ENCODE data around the gene UVRAG. TPM values are rescaled to one million over a fixed set of nuclear protein-coding genes. Genes with fewer than 3 reads are reported as not detected.

UVRAG gene
- total RNA-seq, 4 donors from 2014 or later, result 27.1 to 35.9 (median 31.0) TPM

DNA sequence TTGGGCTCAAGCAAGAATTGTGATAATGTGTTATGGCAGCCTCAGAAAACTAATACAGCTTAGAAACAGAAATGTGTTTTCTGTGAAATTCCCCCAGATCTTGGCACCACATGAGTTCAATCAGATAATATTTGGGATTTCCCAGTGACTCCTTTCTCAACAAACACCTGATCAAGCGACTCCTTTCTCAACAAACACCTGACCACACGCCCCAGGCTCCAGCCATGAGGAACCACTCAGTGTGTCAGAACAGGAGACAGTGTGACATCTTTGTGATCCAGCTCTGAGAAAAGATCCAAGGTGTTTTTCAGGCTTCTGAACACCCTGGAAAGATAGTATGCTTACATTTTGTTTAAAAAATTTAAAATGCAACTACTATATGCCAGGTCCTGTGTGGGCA lies 1.9 kb upstream of the UVRAG start:
- TF ChIP-seq, protein P1, sequence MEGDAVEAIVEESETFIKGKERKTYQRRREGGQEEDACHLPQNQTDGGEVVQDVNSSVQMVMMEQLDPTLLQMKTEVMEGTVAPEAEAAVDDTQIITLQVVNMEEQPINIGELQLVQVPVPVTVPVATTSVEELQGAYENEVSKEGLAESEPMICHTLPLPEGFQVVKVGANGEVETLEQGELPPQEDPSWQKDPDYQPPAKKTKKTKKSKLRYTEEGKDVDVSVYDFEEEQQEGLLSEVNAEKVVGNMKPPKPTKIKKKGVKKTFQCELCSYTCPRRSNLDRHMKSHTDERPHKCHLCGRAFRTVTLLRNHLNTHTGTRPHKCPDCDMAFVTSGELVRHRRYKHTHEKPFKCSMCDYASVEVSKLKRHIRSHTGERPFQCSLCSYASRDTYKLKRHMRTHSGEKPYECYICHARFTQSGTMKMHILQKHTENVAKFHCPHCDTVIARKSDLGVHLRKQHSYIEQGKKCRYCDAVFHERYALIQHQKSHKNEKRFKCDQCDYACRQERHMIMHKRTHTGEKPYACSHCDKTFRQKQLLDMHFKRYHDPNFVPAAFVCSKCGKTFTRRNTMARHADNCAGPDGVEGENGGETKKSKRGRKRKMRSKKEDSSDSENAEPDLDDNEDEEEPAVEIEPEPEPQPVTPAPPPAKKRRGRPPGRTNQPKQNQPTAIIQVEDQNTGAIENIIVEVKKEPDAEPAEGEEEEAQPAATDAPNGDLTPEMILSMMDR (IDR thresholded peaks at IDR 0.05), result no peak
- TF ChIP-seq POLR2A (IDR thresholded peaks at IDR 0.05), result no peak
- intact Hi-C loops (cut with DNase I), result no loop called here
- H3K27me3 ChIP-seq, result no peaks in the 10 kb centered on the region
- 55 to 86% methylated on average over 2 of the region's 2 CpGs for WGBS, 2 donors
- no peaks in the 10 kb centered on the region for H3K9me3 ChIP-seq
- H3K4me3 ChIP-seq (replicated peaks in 1 of 3), result no peak overlapping the region
- no peaks in the 10 kb centered on the region for H3K36me3 ChIP-seq
- DNase-seq, result no peak
- H3K4me1 ChIP-seq, result peaks cover 16 to 25% of the 10 kb centered on the region in 2 donors
- H3K27ac ChIP-seq, result peak overlapping the region in 2 of 3 donors; percentile 13 to 47

DNA sequence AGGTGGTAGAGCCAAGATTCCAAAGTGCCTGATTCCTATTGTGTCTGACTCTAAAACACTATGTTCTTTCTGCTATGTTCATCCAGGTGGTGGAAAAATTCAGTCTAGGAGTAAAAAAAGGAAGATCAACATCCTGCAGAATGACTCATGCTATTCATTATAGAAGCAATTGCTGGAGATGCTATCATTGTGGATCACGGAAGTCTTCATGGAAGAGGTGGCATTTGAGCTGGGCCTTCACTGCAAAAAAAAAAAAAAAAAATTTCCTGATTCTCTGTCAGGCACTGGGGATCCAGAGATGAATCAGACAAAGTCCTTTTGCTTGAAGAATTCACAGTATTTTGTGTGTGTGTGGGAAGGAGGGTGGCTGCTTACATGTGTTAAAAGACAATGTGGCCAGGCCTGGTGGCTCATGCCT lies 1.4 kb upstream of the UVRAG start:
- intact Hi-C loops (cut with DNase I), result no loop called here
- Histone ChIP-seq H3K4me3 (replicated peaks in 1 of 3) (peak overlapping the region in 1 of 3 donors; percentile 92), H3K27me3 (no peaks in the 10 kb centered on the region), H3K27ac (peak overlapping the region in 2 of 3 donors; percentile 92 to 94), H3K36me3 (no peaks in the 10 kb centered on the region), H3K4me1 (peaks cover 16 to 25% of the 10 kb centered on the region in 2 donors), H3K9me3 (no peaks in the 10 kb centered on the region)
- 73 to 84% methylated on average over 1 of the region's 1 CpG for WGBS, 2 donors
- TF ChIP-seq, protein P1 (IDR thresholded peaks at IDR 0.05), result no peak
- TF ChIP-seq POLR2A (IDR thresholded peaks at IDR 0.05), result no peak
- DNase-seq, result no peak

DNA sequence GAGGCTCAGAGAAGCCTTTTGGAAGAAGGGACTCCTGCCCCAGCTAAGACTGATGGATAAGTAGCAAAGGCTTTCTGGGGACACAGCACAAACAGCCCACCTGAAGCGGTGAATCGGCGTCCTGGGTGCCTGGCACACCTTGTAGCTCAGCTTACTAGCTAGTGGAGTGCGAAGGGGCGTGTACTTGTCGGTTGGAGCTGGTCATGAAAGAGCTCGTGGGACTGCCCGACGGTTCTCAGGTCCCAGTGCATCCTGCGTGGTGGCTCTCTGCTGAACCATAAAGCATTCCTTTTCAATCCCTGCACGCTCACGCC lies 690 bp upstream of the UVRAG start:
- no peaks in the 10 kb centered on the region for H3K9me3 ChIP-seq
- peak; percentile 81 to 89 for DNase-seq
- no peaks in the 10 kb centered on the region for H3K36me3 ChIP-seq
- intact Hi-C loops (cut with DNase I), result no loop called here
- no peaks in the 10 kb centered on the region for H3K27me3 ChIP-seq
- peak in 1 of 2 donors; percentile 11 for TF ChIP-seq POLR2A (IDR thresholded peaks at IDR 0.05)
- TF ChIP-seq, protein P1 (IDR thresholded peaks at IDR 0.05), result no peak
- peaks cover 16 to 25% of the 10 kb centered on the region in 2 donors for H3K4me1 ChIP-seq
- peak overlapping the region in 2 of 3 donors; percentile 53 to 92 for H3K4me3 ChIP-seq (replicated peaks in 1 of 3)
- peak overlapping the region; percentile 57 to 94 (median 92) for H3K27ac ChIP-seq
- 1 to 2% methylated on average over 10 to 12 of the region's 12 CpGs for WGBS, 2 donors

DNA sequence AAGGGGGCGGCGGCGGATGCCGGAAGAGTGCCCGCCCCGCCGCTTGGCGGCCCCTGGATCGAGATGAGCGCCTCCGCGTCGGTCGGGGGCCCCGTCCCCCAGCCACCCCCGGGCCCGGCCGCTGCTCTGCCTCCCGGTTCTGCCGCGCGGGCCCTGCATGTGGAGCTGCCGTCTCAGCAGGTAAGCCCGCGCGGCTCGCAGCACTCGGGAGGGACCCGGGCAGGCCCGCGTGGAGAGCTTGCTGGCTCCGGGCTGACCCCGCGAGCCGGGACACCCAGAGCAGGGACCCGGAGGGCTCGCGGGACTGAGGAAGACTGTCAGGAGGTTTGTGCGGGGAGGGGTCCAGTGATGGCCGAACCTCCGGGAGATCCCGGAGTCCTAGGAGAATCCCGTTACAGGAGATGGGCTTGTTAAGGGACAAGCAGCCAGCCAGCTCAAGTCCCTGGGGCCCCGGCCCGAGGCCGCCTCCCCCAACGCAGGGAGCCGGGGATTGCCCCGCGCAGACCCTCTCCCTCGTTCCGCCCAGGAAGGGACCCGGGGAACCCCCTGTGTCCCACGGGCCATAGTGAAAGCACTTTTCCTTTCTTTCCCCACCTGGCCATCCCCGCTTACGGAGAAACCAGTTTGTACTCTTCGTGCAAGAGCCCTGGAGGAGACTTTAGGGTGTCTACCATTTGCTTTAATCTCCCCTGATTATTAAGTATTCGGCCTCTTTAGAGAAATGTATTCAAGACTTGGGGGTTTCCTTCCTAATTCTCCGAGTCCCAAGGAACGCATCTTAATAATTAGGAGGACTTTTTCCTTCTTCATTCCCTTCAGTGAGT lies 547 bp downstream of the UVRAG start:
- Histone ChIP-seq H3K36me3 (no peaks in the 10 kb centered on the region), H3K27ac (peak overlapping the region; percentile 79 to 94 (median 92)), H3K4me3 (replicated peaks in 1 of 3) (peak overlapping the region; percentile 85 to 95 (median 92)), H3K4me1 (peaks cover 16 to 25% of the 10 kb centered on the region in 2 donors), H3K27me3 (no peaks in the 10 kb centered on the region), H3K9me3 (no peaks in the 10 kb centered on the region)
- peak; percentile 47 to 59 for DNase-seq
- TF ChIP-seq POLR2A (IDR thresholded peaks at IDR 0.05), result no peak
- TF ChIP-seq, protein P1 (IDR thresholded peaks at IDR 0.05), result peak in 1 of 6 experiments; percentile 3
- intact Hi-C loops (cut with DNase I), result no loop called here
- WGBS, 2 donors, result 1% methylated on average over 11 to 22 of the region's 60 CpGs

DNA sequence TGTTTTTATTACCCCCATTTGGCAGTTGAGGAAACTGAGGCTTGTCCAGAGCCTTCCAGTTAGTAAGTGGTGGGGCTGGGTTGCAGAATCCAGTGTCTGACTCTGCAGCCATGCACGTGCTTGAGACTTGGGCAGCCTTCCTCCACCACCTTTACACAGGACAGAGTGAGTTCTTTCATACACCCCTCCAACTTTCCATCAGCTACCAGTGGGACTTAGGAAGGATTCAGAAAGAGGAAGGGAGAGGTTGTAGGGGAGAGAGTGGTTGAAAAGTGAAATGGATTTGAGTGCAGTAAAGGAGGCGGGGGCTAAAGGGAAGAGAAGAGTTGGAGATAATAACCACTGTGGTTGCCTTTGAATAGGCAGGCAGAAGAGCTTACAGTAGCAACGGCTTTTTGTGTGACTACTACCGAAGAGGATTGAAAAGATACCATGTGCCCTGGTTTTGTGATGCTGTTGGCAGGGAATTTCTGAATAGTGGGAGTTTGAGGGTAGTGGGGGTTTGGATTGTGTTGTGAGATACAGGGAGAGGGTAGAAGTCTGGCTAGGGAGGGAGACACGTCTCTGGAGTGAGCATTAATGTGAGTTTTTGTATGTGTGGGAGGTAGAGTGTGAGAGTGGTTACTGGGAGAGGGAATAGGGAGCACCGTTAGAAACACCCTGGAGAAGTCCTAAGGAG lies 1.7 kb downstream of the UVRAG start:
- no peak overlapping the region for H3K27ac ChIP-seq
- WGBS, 2 donors, result 50 to 56% methylated on average over 6 of the region's 6 CpGs

More for the DNA sequence above, 1.7 kb downstream of the UVRAG start:
- DNase-seq, result no peak
- no peak for TF ChIP-seq POLR2A (IDR thresholded peaks at IDR 0.05)
- TF ChIP-seq, protein P1 (IDR thresholded peaks at IDR 0.05), result no peak
- intact Hi-C loops (cut with DNase I), result no loop called here
- peaks cover 16 to 25% of the 10 kb centered on the region in 2 donors for H3K4me1 ChIP-seq
- H3K27me3 ChIP-seq, result no peaks in the 10 kb centered on the region
- no peaks in the 10 kb centered on the region for H3K9me3 ChIP-seq
- H3K4me3 ChIP-seq (replicated peaks in 1 of 3), result peak overlapping the region in 1 of 3 donors; percentile 92
- no peaks in the 10 kb centered on the region for H3K36me3 ChIP-seq
